HepG2 (cell line): Measurements from ENCODE around the gene ABCB8. TPM values are rescaled to one million over a fixed set of nuclear protein-coding genes. Genes with fewer than 3 reads are reported as not detected.

Experiments used
- KDM1A ChIP-seq: IDR thresholded peaks from 2 replicates; pipeline ENCODE4 v1.6.1; 2016; ENCODE audit warnings: missing compliant biosample characterization
- MATR3 ChIP-seq: sonication (generic); formaldehyde crosslinking; IDR thresholded peaks from 2 replicates; pipeline ENCODE4 v1.4.0; 2020; ENCODE audit warnings: missing genetic modification reagents
- NFIC ChIP-seq: IDR thresholded peaks from 2 replicates; pipeline ENCODE4 v1.6.1; 2012; ENCODE audit warnings: mild to moderate bottlenecking, low read length, inconsistent platforms
- NR1H2 ChIP-seq: sonication (generic); formaldehyde crosslinking; IDR thresholded peaks from 2 replicates; pipeline ENCODE4 v1.8.1; 2022; ENCODE audit warnings: low read depth, missing genetic modification reagents, borderline replicate concordance
- POLR2G ChIP-seq: fragments of 200-400 bp; formaldehyde crosslinking; IDR thresholded peaks from 2 replicates; pipeline ENCODE4 v1.6.1; 2018; ENCODE audit warnings: mild to moderate bottlenecking, low read depth, low read length, moderate library complexity
- ZIK1 ChIP-seq: sonication (generic); formaldehyde crosslinking; IDR thresholded peaks from 2 replicates; pipeline ENCODE4 v1.5.0; 2020; ENCODE audit warnings: mild to moderate bottlenecking, low read depth, missing genetic modification reagents, borderline replicate concordance
- ZNF121 ChIP-seq: sonication (generic); formaldehyde crosslinking; IDR thresholded peaks from 2 replicates; pipeline ENCODE4 v1.5.0; 2020; ENCODE audit warnings: mild to moderate bottlenecking, missing genetic modification reagents
- ZNF83 ChIP-seq: sonication (generic); formaldehyde crosslinking; IDR thresholded peaks from 2 replicates; pipeline ENCODE4 v1.4.0; 2020; ENCODE audit warnings: missing genetic modification reagents, mild to moderate bottlenecking, borderline replicate concordance
- polyA plus RNA-seq, 8 experiments: library from polyadenylated mRNA; depleted of rRNA in 3 of 8; stranded (reverse) in 7 of 8; unstranded in 1 of 8; fragments of >200 nt; fragmentation: Illumina TruSeq in 4 of 8; extraction: Trizol in 4 of 8; gene quantifications; 2 replicates each; pipeline versions ENCODE4 v1.2.1 to v1.2.3, GENCODE V29; 2011 to 2016; ENCODE audit warnings: low read depth in 4 of 8, missing spikeins in 1 of 8, mixed read lengths in 1 of 8; ENCODE audit not compliant: insufficient read depth in 1 of 8
- total RNA-seq, 5 experiments: library from RNA; depleted of rRNA; stranded (reverse); fragments of >200 nt; fragmentation: Illumina TruSeq; extraction: Trizol; gene quantifications; 2 replicates each; pipeline ENCODE4 v1.2.3, GENCODE V29; 2016; ENCODE audit warnings: low read depth in 1 of 5
- TF ChIP-seq, protein P1 (sequence below): sonication (generic); formaldehyde crosslinking; IDR thresholded peaks from one replicate; pipeline ENCODE4 v1.5.1; 2020; ENCODE audit warnings: mild to moderate bottlenecking, missing genetic modification reagents; ENCODE audit errors: not compliant biosample characterization
- TF ChIP-seq, protein P2 (sequence below): sonication (generic); formaldehyde crosslinking; IDR thresholded peaks from 2 replicates; pipeline ENCODE4 v1.5.1; 2020; ENCODE audit warnings: missing genetic modification reagents, mild to moderate bottlenecking, borderline replicate concordance
- TF ChIP-seq, protein P3 (sequence below): sonication (generic); formaldehyde crosslinking; IDR thresholded peaks from 2 replicates; pipeline ENCODE4 v1.5.0; 2020; ENCODE audit warnings: missing genetic modification reagents, mild to moderate bottlenecking, borderline replicate concordance
- TF ChIP-seq, protein P4 (sequence below): sonication (generic); formaldehyde crosslinking; IDR thresholded peaks from 2 replicates; pipeline ENCODE4 v1.4.0; 2020; ENCODE audit warnings: missing genetic modification reagents

Gene ABCB8
- total and polyA plus RNA-seq, 2 of the 13 experiments (the other 11 are each of a cell fraction or from before 2014, with no cell fraction given) = 6.6 to 16.7 TPM

DNA sequence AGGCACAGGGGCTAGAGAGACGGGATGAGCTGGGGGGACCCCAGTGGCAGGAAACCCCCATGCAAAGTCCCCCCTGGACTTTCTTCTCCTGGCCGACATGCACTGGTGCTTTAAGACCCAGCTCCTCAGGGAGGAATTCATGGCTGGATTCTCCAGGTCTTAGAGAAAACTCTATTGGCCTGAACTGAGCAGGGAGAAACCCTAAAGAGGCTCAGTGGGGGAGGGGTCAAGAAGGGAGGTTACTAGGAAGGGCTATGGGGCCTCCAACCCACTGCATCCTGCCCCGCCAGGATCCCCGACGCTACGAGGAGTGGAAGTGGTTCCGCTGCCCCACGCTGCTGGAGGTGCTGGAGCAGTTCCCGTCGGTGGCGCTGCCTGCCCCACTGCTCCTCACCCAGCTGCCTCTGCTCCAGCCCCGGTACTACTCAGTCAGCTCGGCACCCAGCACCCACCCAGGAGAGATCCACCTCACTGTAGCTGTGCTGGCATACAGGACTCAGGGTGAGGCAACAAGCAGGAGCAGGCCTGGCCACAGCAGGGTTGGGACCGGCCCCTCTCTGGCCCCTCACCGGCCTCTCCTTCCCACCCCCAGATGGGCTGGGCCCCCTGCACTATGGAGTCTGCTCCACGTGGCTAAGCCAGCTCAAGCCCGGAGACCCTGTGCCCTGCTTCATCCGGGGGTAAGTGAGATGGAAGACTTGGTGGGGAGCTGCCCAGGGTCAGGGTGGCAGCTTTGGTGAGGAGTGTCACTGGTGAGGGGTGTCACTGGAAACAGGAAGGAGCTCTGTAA, 17.7 kb upstream of the ABCB8 start (continued):
- TF ChIP-seq, protein P1, sequence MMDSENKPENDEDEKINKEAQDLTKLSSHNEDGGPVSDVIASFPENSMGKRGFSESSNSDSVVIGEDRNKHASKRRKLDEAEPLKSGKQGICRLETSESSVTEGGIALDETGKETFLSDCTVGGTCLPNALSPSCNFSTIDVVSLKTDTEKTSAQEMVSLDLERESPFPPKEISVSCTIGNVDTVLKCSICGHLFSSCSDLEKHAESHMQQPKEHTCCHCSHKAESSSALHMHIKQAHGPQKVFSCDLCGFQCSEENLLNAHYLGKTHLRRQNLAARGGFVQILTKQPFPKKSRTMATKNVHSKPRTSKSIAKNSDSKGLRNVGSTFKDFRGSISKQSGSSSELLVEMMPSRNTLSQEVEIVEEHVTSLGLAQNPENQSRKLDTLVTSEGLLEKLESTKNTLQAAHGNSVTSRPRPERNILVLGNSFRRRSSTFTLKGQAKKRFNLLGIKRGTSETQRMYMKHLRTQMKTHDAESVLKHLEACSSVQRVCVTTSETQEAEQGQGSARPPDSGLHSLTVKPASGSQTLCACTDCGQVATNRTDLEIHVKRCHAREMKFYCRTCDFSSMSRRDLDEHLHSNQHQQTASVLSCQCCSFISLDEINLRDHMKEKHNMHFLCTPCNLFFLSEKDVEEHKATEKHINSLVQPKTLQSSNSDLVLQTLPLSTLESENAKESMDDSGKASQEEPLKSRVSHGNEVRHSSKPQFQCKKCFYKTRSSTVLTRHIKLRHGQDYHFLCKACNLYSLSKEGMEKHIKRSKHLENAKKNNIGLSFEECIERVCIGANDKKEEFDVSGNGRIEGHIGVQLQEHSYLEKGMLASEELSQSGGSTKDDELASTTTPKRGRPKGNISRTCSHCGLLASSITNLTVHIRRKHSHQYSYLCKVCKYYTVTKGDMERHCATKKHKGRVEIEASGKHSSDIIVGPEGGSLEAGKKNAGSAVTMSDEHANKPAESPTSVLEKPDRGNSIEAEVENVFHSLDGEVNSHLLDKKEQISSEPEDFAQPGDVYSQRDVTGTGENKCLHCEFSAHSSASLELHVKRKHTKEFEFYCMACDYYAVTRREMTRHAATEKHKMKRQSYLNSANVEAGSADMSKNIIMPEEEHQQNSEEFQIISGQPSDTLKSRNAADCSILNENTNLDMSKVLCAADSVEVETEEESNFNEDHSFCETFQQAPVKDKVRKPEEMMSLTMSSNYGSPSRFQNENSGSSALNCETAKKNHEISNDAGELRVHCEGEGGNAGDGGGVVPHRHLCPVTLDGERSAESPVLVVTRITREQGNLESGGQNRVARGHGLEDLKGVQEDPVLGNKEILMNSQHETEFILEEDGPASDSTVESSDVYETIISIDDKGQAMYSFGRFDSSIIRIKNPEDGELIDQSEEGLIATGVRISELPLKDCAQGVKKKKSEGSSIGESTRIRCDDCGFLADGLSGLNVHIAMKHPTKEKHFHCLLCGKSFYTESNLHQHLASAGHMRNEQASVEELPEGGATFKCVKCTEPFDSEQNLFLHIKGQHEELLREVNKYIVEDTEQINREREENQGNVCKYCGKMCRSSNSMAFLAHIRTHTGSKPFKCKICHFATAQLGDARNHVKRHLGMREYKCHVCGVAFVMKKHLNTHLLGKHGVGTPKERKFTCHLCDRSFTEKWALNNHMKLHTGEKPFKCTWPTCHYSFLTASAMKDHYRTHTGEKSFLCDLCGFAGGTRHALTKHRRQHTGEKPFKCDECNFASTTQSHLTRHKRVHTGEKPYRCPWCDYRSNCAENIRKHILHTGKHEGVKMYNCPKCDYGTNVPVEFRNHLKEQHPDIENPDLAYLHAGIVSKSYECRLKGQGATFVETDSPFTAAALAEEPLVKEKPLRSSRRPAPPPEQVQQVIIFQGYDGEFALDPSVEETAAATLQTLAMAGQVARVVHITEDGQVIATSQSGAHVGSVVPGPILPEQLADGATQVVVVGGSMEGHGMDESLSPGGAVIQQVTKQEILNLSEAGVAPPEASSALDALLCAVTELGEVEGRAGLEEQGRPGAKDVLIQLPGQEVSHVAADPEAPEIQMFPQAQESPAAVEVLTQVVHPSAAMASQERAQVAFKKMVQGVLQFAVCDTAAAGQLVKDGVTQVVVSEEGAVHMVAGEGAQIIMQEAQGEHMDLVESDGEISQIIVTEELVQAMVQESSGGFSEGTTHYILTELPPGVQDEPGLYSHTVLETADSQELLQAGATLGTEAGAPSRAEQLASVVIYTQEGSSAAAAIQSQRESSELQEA (CRISPR knock-in tag) = no peak
- TF ChIP-seq NR1H2 (CRISPR knock-in tag) (0 out of 2 replicates have a peak, but pooled peaks have one; percentile 45), ZIK1 (CRISPR knock-in tag) (0 out of 2 replicates have a peak, but pooled peaks have one; percentile 21), ZNF121 (CRISPR knock-in tag) (no peak), NFIC (no peak), POLR2G (no peak), ZNF83 (peak; percentile 90), MATR3 (CRISPR knock-in tag) (no peak), KDM1A (CRISPR knock-in tag) (no peak)
- TF ChIP-seq, protein P2, sequence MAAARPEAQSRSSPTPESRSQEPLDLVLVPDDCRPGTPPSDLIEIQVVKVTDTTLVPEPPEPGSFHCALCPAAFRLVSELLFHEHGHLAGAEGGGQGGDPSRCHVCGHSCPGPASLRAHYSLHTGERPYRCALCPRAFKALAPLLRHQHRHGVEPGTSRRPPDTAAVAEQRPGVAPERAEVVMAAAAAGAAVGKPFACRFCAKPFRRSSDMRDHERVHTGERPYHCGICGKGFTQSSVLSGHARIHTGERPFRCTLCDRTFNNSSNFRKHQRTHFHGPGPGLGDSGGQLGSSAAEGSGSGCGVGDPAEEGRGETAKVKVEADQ (CRISPR knock-in tag) = no peak
- TF ChIP-seq, protein P3, sequence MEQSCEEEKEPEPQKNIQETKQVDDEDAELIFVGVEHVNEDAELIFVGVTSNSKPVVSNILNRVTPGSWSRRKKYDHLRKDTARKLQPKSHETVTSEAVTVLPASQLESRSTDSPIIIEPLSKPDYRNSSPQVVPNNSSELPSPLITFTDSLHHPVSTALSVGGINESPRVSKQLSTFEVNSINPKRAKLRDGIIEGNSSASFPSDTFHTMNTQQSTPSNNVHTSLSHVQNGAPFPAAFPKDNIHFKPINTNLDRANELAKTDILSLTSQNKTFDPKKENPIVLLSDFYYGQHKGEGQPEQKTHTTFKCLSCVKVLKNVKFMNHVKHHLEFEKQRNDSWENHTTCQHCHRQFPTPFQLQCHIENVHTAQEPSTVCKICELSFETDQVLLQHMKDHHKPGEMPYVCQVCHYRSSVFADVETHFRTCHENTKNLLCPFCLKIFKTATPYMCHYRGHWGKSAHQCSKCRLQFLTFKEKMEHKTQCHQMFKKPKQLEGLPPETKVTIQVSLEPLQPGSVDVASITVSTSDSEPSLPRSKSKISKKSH = 0 out of 2 replicates have a peak, but pooled peaks have one; percentile 18
- TF ChIP-seq, protein P4, sequence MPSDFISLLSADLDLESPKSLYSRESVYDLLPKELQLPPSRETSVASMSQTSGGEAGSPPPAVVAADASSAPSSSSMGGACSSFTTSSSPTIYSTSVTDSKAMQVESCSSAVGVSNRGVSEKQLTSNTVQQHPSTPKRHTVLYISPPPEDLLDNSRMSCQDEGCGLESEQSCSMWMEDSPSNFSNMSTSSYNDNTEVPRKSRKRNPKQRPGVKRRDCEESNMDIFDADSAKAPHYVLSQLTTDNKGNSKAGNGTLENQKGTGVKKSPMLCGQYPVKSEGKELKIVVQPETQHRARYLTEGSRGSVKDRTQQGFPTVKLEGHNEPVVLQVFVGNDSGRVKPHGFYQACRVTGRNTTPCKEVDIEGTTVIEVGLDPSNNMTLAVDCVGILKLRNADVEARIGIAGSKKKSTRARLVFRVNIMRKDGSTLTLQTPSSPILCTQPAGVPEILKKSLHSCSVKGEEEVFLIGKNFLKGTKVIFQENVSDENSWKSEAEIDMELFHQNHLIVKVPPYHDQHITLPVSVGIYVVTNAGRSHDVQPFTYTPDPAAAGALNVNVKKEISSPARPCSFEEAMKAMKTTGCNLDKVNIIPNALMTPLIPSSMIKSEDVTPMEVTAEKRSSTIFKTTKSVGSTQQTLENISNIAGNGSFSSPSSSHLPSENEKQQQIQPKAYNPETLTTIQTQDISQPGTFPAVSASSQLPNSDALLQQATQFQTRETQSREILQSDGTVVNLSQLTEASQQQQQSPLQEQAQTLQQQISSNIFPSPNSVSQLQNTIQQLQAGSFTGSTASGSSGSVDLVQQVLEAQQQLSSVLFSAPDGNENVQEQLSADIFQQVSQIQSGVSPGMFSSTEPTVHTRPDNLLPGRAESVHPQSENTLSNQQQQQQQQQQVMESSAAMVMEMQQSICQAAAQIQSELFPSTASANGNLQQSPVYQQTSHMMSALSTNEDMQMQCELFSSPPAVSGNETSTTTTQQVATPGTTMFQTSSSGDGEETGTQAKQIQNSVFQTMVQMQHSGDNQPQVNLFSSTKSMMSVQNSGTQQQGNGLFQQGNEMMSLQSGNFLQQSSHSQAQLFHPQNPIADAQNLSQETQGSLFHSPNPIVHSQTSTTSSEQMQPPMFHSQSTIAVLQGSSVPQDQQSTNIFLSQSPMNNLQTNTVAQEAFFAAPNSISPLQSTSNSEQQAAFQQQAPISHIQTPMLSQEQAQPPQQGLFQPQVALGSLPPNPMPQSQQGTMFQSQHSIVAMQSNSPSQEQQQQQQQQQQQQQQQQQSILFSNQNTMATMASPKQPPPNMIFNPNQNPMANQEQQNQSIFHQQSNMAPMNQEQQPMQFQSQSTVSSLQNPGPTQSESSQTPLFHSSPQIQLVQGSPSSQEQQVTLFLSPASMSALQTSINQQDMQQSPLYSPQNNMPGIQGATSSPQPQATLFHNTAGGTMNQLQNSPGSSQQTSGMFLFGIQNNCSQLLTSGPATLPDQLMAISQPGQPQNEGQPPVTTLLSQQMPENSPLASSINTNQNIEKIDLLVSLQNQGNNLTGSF (CRISPR knock-in tag) = no peak
